Peyer's patch (tissue), 4 donors: ENCODE results near the gene PEX11G. TPM values are rescaled to one million over a fixed set of nuclear protein-coding genes. Genes with fewer than 3 reads are reported as not detected.
"Not testable (repeated sequence)": the region's sequence is repeated elsewhere in the genome, so short reads cannot be mapped to it uniquely, and the experiment has no call there.

Experiments used
- DNase-seq, 3 donors: peaks; one replicate each; pipeline ENCODE4 v3.0.0-alpha.2; 2017 to 2019
- H3K27ac ChIP-seq, 4 donors: fragments of 200-600 bp; sonication (generic); one replicate each; pipeline ENCODE4 v1.5.1; 2016 to 2019
- H3K27me3 ChIP-seq, 2 donors: fragments of 200-600 bp; sonication (generic); one replicate each; pipeline ENCODE4 v1.5.1; 2019
- H3K36me3 ChIP-seq, 3 donors: fragments of 200-600 bp; sonication (generic); one replicate each; pipeline ENCODE4 v1.5.1; 2016 to 2019
- H3K4me1 ChIP-seq, 4 donors: fragments of 200-600 bp; sonication (generic); one replicate each; pipeline ENCODE4 v1.5.1; 2016 to 2019
- H3K4me3 ChIP-seq, 4 donors: fragments of 200-600 bp; sonication (generic); 1 replicate in 3 of 4; 2 replicates in 1 of 4; pipeline ENCODE4 v1.5.1; 2016 to 2019; ENCODE audit warnings: mild to moderate bottlenecking in 1 of 4
- H3K9me3 ChIP-seq, 4 donors: fragments of 200-600 bp; sonication (generic); one replicate each; pipeline ENCODE4 v1.5.1; 2016 to 2019; ENCODE audit warnings: mild to moderate bottlenecking in 1 of 4
- POLR2A ChIP-seq, 2 donors: fragments of 450-650 bp; IDR thresholded peaks; one replicate each; pipeline ENCODE4 v1.5.1; 2017; ENCODE audit warnings: antibody characterized with exemption in 2 of 2, mild to moderate bottlenecking in 2 of 2, moderate library complexity in 2 of 2
- total RNA-seq, 4 donors: library from RNA; depleted of rRNA; stranded (reverse); fragments of >200 nt; gene quantifications; one replicate each; pipeline ENCODE4 v1.1.0, GENCODE V29; 2016
- TF ChIP-seq, protein P1 (sequence below), 6 experiments: fragments of 450-650 bp in 4 of 6; fragments of 200-600 bp in 2 of 6; sonication (generic) in 1 of 6; IDR thresholded peaks; one replicate each; pipeline ENCODE4 v1.5.1; 2017 to 2019; ENCODE audit warnings: antibody characterized with exemption in 6 of 6, mild to moderate bottlenecking in 3 of 6, moderate library complexity in 1 of 6

PEX11G gene
- total RNA-seq, 4 donors from 2014 or later, result 8.2 to 14.3 (median 10.3) TPM; not detected in 1

DNA sequence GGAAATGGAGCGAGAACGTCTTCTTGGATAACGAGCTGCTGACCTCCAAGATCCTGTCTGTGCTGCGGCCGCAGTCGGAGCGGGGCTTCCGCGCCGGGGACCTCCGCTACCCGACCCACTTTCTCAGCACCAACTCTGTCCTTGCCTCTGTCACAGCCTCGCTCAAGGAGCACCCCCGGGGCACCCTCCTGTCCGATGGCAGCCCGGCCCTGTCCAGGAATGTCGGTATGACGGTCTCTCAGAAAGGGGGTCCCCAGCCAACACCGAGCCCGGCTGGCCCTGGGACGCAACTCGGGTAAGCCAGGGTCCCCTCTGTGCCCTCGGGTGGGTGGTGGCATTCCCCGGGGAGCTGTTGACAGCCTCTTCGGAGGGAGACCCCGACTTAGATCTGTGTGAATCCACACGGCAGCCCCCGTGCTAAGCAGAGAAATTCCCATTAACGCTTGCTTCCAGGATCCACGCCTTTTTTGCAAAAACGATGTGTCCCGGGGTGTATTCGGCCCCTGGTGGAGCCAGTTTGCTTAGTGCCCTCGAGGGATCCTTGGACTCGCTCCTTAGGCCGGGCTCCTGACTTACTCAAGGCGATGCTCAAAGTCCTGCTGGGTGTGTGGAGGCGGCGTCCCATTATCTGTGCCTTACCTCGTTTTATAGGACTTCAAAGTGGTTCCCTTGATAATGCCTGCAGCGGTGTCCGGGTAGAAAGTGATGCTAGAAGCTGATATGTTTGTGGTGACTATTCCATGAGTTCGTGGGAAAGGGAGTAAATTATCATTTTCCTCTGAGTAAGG lies 48.5 kb downstream of the PEX11G start:
- peak in 2 of 3 donors; percentile 71 to 85 for DNase-seq
- Histone ChIP-seq H3K4me3 (no peak overlapping the region), H3K27me3 (no peaks in the 10 kb centered on the region), H3K9me3 (no peaks in the 10 kb centered on the region), H3K4me1 (peaks cover 0 to 7% (median 0%) of the 10 kb centered on the region in 4 donors), H3K27ac (peak overlapping the region in 2 of 4 donors; percentile 65 to 80), H3K36me3 (peaks cover 0 to 81% (median 0%) of the 10 kb centered on the region in 3 donors)
- peak in 1 of 2 donors; percentile 22 for TF ChIP-seq POLR2A (IDR thresholded peaks at IDR 0.05)
- TF ChIP-seq, protein P1, sequence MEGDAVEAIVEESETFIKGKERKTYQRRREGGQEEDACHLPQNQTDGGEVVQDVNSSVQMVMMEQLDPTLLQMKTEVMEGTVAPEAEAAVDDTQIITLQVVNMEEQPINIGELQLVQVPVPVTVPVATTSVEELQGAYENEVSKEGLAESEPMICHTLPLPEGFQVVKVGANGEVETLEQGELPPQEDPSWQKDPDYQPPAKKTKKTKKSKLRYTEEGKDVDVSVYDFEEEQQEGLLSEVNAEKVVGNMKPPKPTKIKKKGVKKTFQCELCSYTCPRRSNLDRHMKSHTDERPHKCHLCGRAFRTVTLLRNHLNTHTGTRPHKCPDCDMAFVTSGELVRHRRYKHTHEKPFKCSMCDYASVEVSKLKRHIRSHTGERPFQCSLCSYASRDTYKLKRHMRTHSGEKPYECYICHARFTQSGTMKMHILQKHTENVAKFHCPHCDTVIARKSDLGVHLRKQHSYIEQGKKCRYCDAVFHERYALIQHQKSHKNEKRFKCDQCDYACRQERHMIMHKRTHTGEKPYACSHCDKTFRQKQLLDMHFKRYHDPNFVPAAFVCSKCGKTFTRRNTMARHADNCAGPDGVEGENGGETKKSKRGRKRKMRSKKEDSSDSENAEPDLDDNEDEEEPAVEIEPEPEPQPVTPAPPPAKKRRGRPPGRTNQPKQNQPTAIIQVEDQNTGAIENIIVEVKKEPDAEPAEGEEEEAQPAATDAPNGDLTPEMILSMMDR (IDR thresholded peaks at IDR 0.05), result peak in 1 of 6 experiments; percentile 32

DNA sequence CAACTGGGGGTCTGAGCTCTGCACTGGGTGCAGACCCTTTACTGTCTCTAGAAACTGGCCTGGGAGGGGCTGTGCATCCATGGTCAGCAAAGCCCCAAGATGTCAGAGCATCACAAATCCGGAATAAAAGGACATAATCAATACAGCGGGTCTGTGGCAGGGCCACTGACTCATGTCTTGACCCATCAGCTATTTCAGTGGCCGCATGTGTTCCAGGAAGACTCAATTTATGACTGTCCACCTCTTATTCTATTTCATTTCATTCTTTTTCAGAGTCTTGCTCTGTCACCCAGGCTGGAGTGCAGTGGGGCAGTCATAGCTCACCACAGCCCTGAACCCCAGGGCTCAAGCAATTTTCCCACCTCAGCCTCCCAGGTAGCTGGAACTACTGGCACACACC lies 53.2 kb downstream of the PEX11G start:
- no peak for DNase-seq
- Histone ChIP-seq H3K36me3 (peaks cover 0 to 33% (median 0%) of the 10 kb centered on the region in 3 donors), H3K4me3 (no peak overlapping the region), H3K9me3 (no peaks in the 10 kb centered on the region), H3K27me3 (no peaks in the 10 kb centered on the region), H3K27ac (no peak overlapping the region), H3K4me1 (peaks cover 0 to 7% (median 0%) of the 10 kb centered on the region in 4 donors)
- TF ChIP-seq, protein P1 (IDR thresholded peaks at IDR 0.05), result no peak
- no peak for TF ChIP-seq POLR2A (IDR thresholded peaks at IDR 0.05)

DNA sequence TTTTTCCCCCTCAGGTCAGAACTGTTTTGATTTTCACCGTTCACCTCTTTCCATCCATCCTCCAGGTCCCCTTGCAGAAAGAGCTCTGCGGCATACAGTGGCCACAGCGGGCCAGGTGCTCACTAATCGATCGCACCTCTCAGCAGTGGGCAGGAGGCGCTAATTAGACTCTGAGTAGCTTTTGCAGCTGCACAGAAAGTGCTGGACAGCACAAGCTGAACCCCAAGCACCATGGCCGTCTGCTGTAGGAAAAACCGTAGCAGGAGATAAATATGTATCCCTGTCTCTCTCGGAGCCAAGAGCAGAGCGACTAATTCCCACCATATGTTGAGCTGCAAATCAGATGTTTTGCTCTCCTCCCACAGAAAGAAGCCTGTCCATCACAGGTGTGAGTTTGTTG lies 54.4 kb downstream of the PEX11G start:
- TF ChIP-seq, protein P1 (IDR thresholded peaks at IDR 0.05), result no peak
- no peak for TF ChIP-seq POLR2A (IDR thresholded peaks at IDR 0.05)
- Histone ChIP-seq H3K9me3 (no peaks in the 10 kb centered on the region), H3K36me3 (peaks cover 0 to 21% (median 0%) of the 10 kb centered on the region in 3 donors), H3K4me3 (no peak overlapping the region), H3K27ac (no peak overlapping the region), H3K4me1 (no peaks in the 10 kb centered on the region), H3K27me3 (no peaks in the 10 kb centered on the region)
- DNase-seq, result no peak

DNA sequence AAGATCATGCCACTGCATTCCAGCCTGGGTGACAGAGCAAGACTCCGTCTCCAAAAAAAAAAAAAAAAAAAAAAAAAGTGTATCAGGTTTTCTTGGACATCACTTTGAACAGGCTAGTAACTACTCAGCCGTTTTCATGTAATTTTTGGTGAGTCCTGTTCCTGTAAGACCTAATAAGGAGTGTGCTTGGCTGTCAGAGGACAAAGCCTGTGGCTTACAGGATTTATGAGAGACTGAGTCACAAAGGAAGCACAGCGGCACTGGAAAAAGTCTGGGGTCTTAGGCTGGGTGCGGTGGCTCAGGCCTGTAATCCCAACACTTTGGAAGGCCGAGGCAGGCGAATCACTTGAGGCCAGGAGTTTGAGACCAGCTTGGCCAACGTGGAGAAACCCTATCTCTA lies 55.4 kb downstream of the PEX11G start:
- DNase-seq, H3K4me1 ChIP-seq, H3K27me3 ChIP-seq, H3K27ac ChIP-seq, H3K9me3 ChIP-seq, H3K4me3 ChIP-seq: not testable (repeated sequence)
- peaks cover 0 to 17% (median 0%) of the 10 kb centered on the region in 3 donors for H3K36me3 ChIP-seq

DNA sequence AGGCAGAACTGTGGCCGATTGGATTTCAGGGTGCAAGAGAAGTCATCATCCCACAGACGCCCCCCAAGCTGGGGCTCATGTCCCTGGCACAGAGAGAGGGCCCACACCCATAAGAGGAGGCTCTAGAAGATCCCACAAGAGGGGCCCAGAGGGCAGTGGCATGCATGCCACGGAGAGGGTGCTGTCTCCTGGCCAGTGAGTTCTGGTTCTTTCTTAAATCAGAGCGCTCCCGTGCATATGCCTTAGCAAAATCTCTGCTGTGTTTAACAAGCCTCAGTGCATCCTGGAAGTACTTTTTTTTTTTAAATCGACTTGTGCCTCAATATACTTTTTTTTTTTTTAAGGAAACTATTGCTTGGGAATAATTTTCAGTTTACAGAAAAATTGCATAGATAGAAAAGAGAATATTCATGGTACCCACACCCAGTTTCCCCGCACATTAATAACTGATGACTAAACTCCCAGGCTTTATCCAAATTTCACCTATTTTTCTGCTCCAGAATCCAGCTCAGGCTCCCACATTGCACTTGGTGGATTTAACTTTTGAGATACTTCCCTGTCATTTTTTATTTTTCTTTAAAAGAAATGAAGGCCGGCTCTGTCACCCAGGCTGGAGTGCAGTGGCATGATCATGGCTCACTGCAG lies 59.1 kb downstream of the PEX11G start:
- DNase-seq, result no peak
- no peaks in the 10 kb centered on the region for H3K27me3 ChIP-seq
- TF ChIP-seq POLR2A (IDR thresholded peaks at IDR 0.05), result no peak
- TF ChIP-seq, protein P1 (IDR thresholded peaks at IDR 0.05), result no peak
- H3K4me3 ChIP-seq, result no peak overlapping the region
- peak overlapping the region in 2 of 4 donors; percentile 29 to 53 for H3K27ac ChIP-seq
- peaks cover 0 to 17% (median 0%) of the 10 kb centered on the region in 4 donors for H3K4me1 ChIP-seq
- H3K36me3 ChIP-seq, result no peaks in the 10 kb centered on the region
- no peaks in the 10 kb centered on the region for H3K9me3 ChIP-seq

DNA sequence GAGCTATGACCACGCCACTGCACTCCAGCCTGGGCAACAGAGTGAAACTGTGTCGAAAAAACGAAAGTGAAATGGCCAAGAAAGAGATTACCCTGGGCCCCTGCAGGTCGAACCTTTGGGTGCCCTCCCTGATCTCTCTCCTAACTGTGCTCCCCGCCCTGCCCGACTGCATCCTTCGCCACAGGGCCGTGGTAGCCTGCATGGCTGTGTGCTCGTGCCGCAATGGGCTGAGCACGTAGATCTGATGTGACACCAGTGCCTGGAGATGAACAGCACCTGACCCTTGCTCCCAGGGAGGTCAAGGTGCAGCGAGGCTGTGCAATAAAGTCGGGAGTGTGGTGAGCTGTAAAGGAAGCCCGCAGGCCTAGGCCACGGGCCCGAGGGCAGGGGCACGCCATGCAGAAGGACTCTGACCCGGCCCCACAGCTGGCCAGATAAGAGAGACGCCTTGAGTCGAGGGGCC lies 60.2 kb downstream of the PEX11G start:
- Histone ChIP-seq H3K27me3 (no peaks in the 10 kb centered on the region), H3K36me3 (no peaks in the 10 kb centered on the region), H3K4me3 (no peak overlapping the region), H3K9me3 (no peaks in the 10 kb centered on the region), H3K27ac (peak overlapping the region in 3 of 4 donors; percentile 35 to 80 (median 53)), H3K4me1 (peaks cover 0 to 17% (median 0%) of the 10 kb centered on the region in 4 donors)
- DNase-seq, result peak in 2 of 3 donors; percentile 88 to 90
- peak in 1 of 2 donors; percentile 73 for TF ChIP-seq POLR2A (IDR thresholded peaks at IDR 0.05)
- TF ChIP-seq, protein P1 (IDR thresholded peaks at IDR 0.05), result no peak
